ENCODE measurements around the gene TTC13.

TTC13 gene

GRCh38 chr1:230877146-230877923 is 101.3 kb downstream of the TTC13 start:
- DNase-seq (ENCODE audit: low read depth, low spot score), result no peak
- no peaks in the 10 kb centered on the region for H3K9me3 ChIP-seq (ENCODE audit: low read depth, low read length)
- no peaks in the 10 kb centered on the region for H3K36me3 ChIP-seq (ENCODE audit: insufficient read depth, low read length)
- H3K27ac ChIP-seq, result no peak overlapping the region
- TF ChIP-seq POLR2AphosphoS5 (IDR thresholded peaks at IDR 0.05; ENCODE audit: borderline replicate concordance, low read depth, low read length) (no peak), EZH2 (IDR thresholded peaks at IDR 0.05) (no peak), FOXP2 (optimal IDR thresholded peaks at IDR 0.05; ENCODE audit: control extremely low read depth, extremely low read length, insufficient read depth) (no peak)
- no peak overlapping the region for H3K4me3 ChIP-seq
- no peak overlapping the region for H3K9ac ChIP-seq (ENCODE audit: insufficient read length)

DNA sequence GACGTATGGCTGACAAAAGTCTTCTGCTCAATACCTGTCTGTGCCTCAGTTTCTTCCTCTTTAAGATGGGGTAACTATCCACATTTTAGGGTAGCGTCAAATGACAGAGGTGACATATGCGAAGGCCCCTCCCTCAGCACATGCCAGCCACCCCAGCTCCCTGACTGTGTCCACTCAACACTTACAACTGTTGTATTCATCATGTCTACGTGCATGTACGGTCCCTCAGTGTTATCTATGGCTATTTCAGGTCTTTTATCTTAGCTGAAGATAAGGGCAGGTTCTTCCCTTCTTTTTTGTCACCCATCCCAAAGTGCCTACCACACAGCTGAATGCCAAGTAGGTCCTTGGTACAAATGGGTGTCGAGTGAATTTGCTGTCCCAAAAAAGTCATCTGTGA is 102.0 kb downstream of the TTC13 start:
- no peak overlapping the region for H3K27ac ChIP-seq
- no peak overlapping the region for H3K4me3 ChIP-seq
- no peaks in the 10 kb centered on the region for H3K9me3 ChIP-seq (ENCODE audit: low read depth, low read length)
- no peak for DNase-seq (ENCODE audit: low read depth, low spot score)
- TF ChIP-seq POLR2AphosphoS5 (IDR thresholded peaks at IDR 0.05; ENCODE audit: borderline replicate concordance, low read depth, low read length) (no peak), EZH2 (IDR thresholded peaks at IDR 0.05) (no peak), FOXP2 (optimal IDR thresholded peaks at IDR 0.05; ENCODE audit: control extremely low read depth, extremely low read length, insufficient read depth) (no peak)
- H3K9ac ChIP-seq (ENCODE audit: insufficient read length), result no peak overlapping the region
- no peaks in the 10 kb centered on the region for H3K36me3 ChIP-seq (ENCODE audit: insufficient read depth, low read length)

- TF ChIP-seq EZH2 (IDR thresholded peaks at IDR 0.05) (no peak), POLR2AphosphoS5 (IDR thresholded peaks at IDR 0.05; ENCODE audit: borderline replicate concordance, low read depth, low read length) (no peak)
- Histone ChIP-seq H3K36me3 (ENCODE audit: insufficient read depth, low read length) (no peaks in the 10 kb centered on the region), H3K9me3 (ENCODE audit: low read depth, low read length) (no peaks in the 10 kb centered on the region), H3K9ac (ENCODE audit: insufficient read length) (no peak overlapping the region), H3K27ac (no peak overlapping the region), H3K4me3 (no peak overlapping the region)
- no peak for DNase-seq (ENCODE audit: low read depth, low spot score)
Observed at GRCh38 chr1:230875370-230875769, 103.3 kb downstream of the TTC13 start.

- Histone ChIP-seq H3K9me3 (ENCODE audit: low read depth, low read length) (no peaks in the 10 kb centered on the region), H3K36me3 (ENCODE audit: insufficient read depth, low read length) (no peaks in the 10 kb centered on the region), H3K9ac (ENCODE audit: insufficient read length) (no peak overlapping the region), H3K27ac (no peak overlapping the region), H3K4me3 (no peak overlapping the region)
- no peak for DNase-seq (ENCODE audit: low read depth, low spot score)
- TF ChIP-seq POLR2AphosphoS5 (IDR thresholded peaks at IDR 0.05; ENCODE audit: borderline replicate concordance, low read depth, low read length) (no peak), EZH2 (IDR thresholded peaks at IDR 0.05) (no peak), FOXP2 (optimal IDR thresholded peaks at IDR 0.05; ENCODE audit: control extremely low read depth, extremely low read length, insufficient read depth) (no peak)
Observed at GRCh38 chr1:230870916-230871315, 107.7 kb downstream of the TTC13 start.

DNA sequence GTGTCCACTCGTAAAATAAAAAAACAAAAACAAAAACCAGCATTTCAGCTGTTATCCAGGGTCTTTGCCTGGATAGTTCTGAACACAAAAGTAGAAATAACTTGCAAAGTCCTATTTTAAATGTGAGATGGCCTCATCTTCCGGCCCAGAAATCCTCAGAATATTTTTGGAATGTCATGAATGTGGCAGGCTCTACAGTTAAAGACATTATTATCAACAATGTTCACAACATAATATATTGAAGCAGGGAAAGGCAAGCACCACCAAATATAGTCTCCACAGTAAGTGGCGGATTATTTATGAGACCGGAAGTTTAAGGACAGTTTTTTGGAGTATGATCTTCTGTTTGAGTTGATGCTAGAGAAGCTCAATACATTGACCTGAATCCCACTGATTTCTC is 109.2 kb downstream of the TTC13 start:
- DNase-seq (ENCODE audit: low read depth, low spot score), result no peak
- Histone ChIP-seq H3K27ac (peak overlapping the region; percentile 70), H3K4me3 (peak overlapping the region; percentile 73)

DNA sequence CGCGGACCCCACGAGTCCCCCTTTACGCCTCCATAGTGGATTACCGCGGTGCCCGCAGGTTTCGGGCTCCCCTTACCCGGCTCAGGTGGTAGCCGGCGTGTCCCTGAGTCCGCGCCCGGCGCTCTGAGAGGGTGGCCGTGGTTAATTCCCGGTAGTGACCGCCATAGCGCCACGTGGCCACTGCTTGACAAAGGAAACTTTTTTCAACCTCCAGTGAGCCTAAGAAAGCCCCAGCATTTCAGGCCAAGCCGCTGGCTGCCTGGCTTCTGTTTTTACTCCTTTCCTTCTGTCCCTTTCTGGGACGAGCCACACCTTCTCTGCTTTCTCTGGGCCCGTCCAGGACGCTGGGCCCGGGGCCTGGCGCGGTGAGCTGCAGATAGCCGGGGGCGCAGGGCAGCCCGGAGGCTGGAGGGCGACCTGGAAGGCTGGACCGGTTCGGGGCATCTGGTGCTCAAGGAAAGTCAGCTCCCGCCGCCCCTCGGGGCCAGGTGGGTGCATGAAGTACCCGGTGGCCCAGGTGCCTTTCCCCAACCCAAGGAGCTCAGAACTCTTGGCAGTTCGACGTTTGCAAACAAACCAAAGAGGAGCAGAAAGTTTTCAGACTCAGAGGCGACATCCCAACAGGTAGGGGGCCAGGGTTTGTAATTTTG is 109.8 kb downstream of the TTC13 start:
- TF ChIP-seq EZH2 (IDR thresholded peaks at IDR 0.05), result no peak
- TF ChIP-seq FOXP2 (optimal IDR thresholded peaks at IDR 0.05; ENCODE audit: control extremely low read depth, extremely low read length, insufficient read depth), result no peak
- no peak; the same call in 1 of the 2 replicates for TF ChIP-seq POLR2AphosphoS5 (IDR thresholded peaks at IDR 0.05; ENCODE audit: borderline replicate concordance, low read depth, low read length)
- peak overlapping the region; percentile 60 for H3K9ac ChIP-seq (ENCODE audit: insufficient read length)
- H3K36me3 ChIP-seq (ENCODE audit: insufficient read depth, low read length), result no peaks in the 10 kb centered on the region
- H3K4me3 ChIP-seq, result peak overlapping the region; percentile 73
- H3K27ac ChIP-seq, result peak overlapping the region; percentile 70
- H3K9me3 ChIP-seq (ENCODE audit: low read depth, low read length), result no peaks in the 10 kb centered on the region
- no peak for DNase-seq (ENCODE audit: low read depth, low spot score)

More for the DNA sequence above, 109.2 kb downstream of the TTC13 start:
- H3K9me3 ChIP-seq (ENCODE audit: low read depth, low read length), result no peaks in the 10 kb centered on the region
- H3K36me3 ChIP-seq (ENCODE audit: insufficient read depth, low read length), result no peaks in the 10 kb centered on the region
- TF ChIP-seq FOXP2 (optimal IDR thresholded peaks at IDR 0.05; ENCODE audit: control extremely low read depth, extremely low read length, insufficient read depth) (no peak), EZH2 (IDR thresholded peaks at IDR 0.05) (no peak), POLR2AphosphoS5 (IDR thresholded peaks at IDR 0.05; ENCODE audit: borderline replicate concordance, low read depth, low read length) (no peak)
- H3K9ac ChIP-seq (ENCODE audit: insufficient read length), result peak overlapping the region; percentile 60

DNA sequence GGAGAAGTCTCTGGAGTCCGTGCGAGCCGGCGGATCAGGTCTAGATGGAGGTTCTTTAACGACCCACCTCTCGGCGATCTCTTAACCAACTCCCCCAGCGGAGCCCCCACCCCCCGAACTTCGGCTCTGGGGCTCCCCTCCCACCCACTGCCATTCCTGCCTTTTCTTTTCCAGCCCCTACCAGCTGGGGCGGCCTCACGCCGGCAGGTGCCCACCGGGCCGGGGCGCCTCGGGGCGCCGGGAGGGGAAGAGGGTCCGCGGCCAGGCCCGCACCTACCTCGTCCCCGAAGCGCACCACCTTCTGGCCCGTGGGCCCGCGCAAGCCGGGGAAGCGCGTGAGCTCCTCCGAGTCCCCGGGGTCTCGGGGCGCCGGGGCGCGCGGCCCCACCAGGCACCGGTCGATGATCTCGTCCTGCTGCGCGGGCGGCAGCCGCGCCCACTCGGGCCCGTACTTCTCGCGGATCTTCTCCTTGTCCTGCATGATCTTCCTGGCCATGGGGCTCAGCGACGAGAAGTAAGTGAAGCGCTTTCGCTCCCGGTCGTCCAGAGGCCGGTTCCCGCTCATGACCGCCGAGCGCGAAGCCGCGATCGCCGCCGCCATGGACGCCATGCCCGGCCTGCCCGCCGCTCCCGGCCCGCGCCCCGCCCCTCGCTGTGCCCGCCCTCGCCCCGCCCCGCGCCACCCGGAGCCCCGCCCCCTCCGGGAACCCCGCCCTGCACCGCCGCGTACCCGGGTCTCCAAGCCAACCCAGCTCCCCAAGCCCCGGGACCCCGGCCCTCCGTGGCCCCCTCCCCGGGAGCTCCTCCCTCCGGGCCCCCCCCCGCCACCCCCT is 110.5 kb downstream of the TTC13 start, which contains the start of gene C1orf198:
Gene C1orf198, minus strand, starts transcription at position 619 of the 833 bp plus-strand sequence. Its CDS starts 9 bp downstream, at position 610.
- Histone ChIP-seq H3K36me3 (ENCODE audit: insufficient read depth, low read length) (no peaks in the 10 kb centered on the region), H3K9ac (ENCODE audit: insufficient read length) (peak within 1 kb of the TSS; percentile 86), H3K9me3 (ENCODE audit: low read depth, low read length) (no peaks in the 10 kb centered on the region), H3K4me3 (peak within 1 kb of the TSS; percentile 94), H3K27ac (peak within 1 kb of the TSS; percentile 70)
- no peak for TF ChIP-seq EZH2 (IDR thresholded peaks at IDR 0.05)
- peak; percentile 71; the same call in 1 of the 2 replicates for TF ChIP-seq POLR2AphosphoS5 (IDR thresholded peaks at IDR 0.05; ENCODE audit: borderline replicate concordance, low read depth, low read length)
- TF ChIP-seq FOXP2 (optimal IDR thresholded peaks at IDR 0.05; ENCODE audit: control extremely low read depth, extremely low read length, insufficient read depth), result no peak
- no peak for DNase-seq (ENCODE audit: low read depth, low spot score)

Data from SK-N-MC (cell line).